HG03139 (cell line): ENCODE results near the gene WDR48.

ENCODE experiments used
- ATAC-seq: cut with Tn5 transposase; IDR thresholded peaks from one replicate; pipeline ENCODE4 v1.9.1; 2021; ENCODE audit not compliant: unreplicated experiment

WDR48 gene

GRCh38 chr3:39101022-39101689 is 49.3 kb downstream of the WDR48 start:
- peak; percentile 53 for ATAC-seq

- no peak for ATAC-seq
These were observed 50.9 kb downstream of the WDR48 start for GRCh38 chr3:39102504-39103323.

- no peak for ATAC-seq
These were observed 51.5 kb downstream of the WDR48 start for GRCh38 chr3:39103324-39103693.

- no peak for ATAC-seq
These were observed 52.2 kb downstream of the WDR48 start for GRCh38 chr3:39103791-39104552.

GRCh38 chr3:39104961-39105686 is 53.3 kb downstream of the WDR48 start:
- no peak for ATAC-seq

GRCh38 chr3:39105687-39106063 is 53.9 kb downstream of the WDR48 start:
- ATAC-seq, result no peak

GRCh38 chr3:39106281-39106811 is 54.5 kb downstream of the WDR48 start:
- ATAC-seq, result no peak

- ATAC-seq, result no peak
These were observed 55.1 kb downstream of the WDR48 start for GRCh38 chr3:39106851-39107387.

GRCh38 chr3:39107388-39108199 is 55.8 kb downstream of the WDR48 start, which contains the start of the genes GORASP1 and TTC21A:
Gene GORASP1, minus strand, starts transcription at chr3:39107627. Its CDS starts 86 bp downstream, at chr3:39107541.
Gene TTC21A, plus strand, starts transcription at chr3:39107680. Its CDS starts 158 bp downstream, at chr3:39107838.
- ATAC-seq, result peak; percentile 40

- ATAC-seq, result peak; percentile 71
These were observed 56.4 kb downstream of the WDR48 start for GRCh38 chr3:39108200-39108710.

GRCh38 chr3:39109086-39109485 is 57.3 kb downstream of the WDR48 start:
- no peak for ATAC-seq

- no peak for ATAC-seq
These were observed 58.3 kb downstream of the WDR48 start for GRCh38 chr3:39110041-39110639.

GRCh38 chr3:39112113-39112512 is 60.3 kb downstream of the WDR48 start:
- no peak for ATAC-seq

- no peak for ATAC-seq
These were observed 60.7 kb downstream of the WDR48 start for GRCh38 chr3:39112535-39112934.

GRCh38 chr3:39113291-39113690 is 61.5 kb downstream of the WDR48 start:
- ATAC-seq, result no peak

GRCh38 chr3:39114456-39114855 is 62.6 kb downstream of the WDR48 start:
- no peak for ATAC-seq

GRCh38 chr3:39115870-39116269 is 64.1 kb downstream of the WDR48 start:
- ATAC-seq, result no peak

GRCh38 chr3:39118079-39118478 is 66.3 kb downstream of the WDR48 start:
- no peak for ATAC-seq
